K562 (cell line): Measurements from ENCODE around the gene ENDOV. TPM values are rescaled to one million over a fixed set of nuclear protein-coding genes. Genes with fewer than 3 reads are reported as not detected.

Experiments used
- ATAC-seq: fragments of 200-7000 bp; cut with Tn5 transposase; 3 replicates; pipeline ENCODE4 v1.9.1; 2020; ENCODE audit warnings: moderate library complexity
- BruUV-seq: library from RNA; stranded (reverse); fragments of 400-500 nt; replicated peaks from 2 replicates; lab custom pipeline; 2021; lab: Mats Ljungman, UMichigan
- CTCF ChIA-PET: fragments of 300-600 bp; formaldehyde crosslinking; extraction: SDS; loops from one replicate; lab custom pipeline; 2021; ENCODE audit warnings: low intra/inter-chr PET ratio; lab: Yijun Ruan, JAX
- POLR2A ChIA-PET: fragments of 300-600, 350-650 bp; sonication (Branson Sonifier 250); formaldehyde crosslinking; extraction: SDS; loops from one replicate; lab custom pipeline; 2021; ENCODE audit warnings: antibody characterized with exemption, inconsistent platforms; lab: Yijun Ruan, JAX
- DNase-seq, 4 experiments: peaks; one replicate each; pipeline versions ENCODE4 v3.0.0 to v3.0.0-alpha.2; 2011 to 2018; ENCODE audit warnings: low spot score in 3 of 4, mixed read lengths in 3 of 4; ENCODE audit errors: extremely low read depth in 1 of 4
- FAIRE-seq: peaks from 2 replicates; lab custom pipeline; 2011; peaks lifted over from hg19 to GRCh38; lab: Jason Lieb, UNC
- H2AFZ ChIP-seq: 2 replicates; pipeline ENCODE4 v1.6.0; 2011; ENCODE audit warnings: low read depth, low read length, control low read depth, inconsistent platforms
- H3K27ac ChIP-seq: fragments of 200-600 bp; 3 replicates; pipeline ENCODE4 v1.8.0; 2011; ENCODE audit warnings: low read depth, mild to moderate bottlenecking, control low read depth, inconsistent platforms, low read length, moderate library complexity, mixed read lengths; ENCODE audit errors: extremely low read depth
- H3K27me3 ChIP-seq, 2 experiments: fragments of 300-600 bp in 1 of 2; 2 replicates in 1 of 2; 3 replicates in 1 of 2; pipeline versions ENCODE4 v1.6.0 to v1.8.0; 2011; ENCODE audit warnings: inconsistent platforms in 2 of 2, low read length in 2 of 2, mild to moderate bottlenecking in 1 of 2, mixed read lengths in 1 of 2, moderate library complexity in 1 of 2; ENCODE audit not compliant: control insufficient read depth in 2 of 2, insufficient read depth in 2 of 2
- H3K36me3 ChIP-seq: fragments of 300-600 bp; 3 replicates; pipeline ENCODE4 v1.8.0; 2011; ENCODE audit warnings: mild to moderate bottlenecking, low read length, inconsistent platforms; ENCODE audit not compliant: control insufficient read depth, insufficient read depth
- H3K4me1 ChIP-seq, 2 experiments: fragments of 200-600 bp in 1 of 2; replicated peaks in 1 of 2; 2 replicates in 1 of 2; 3 replicates in 1 of 2; pipeline versions ENCODE4 v1.5.1 to v1.8.0; 2011; ENCODE audit warnings: inconsistent platforms in 2 of 2, low read length in 2 of 2, mild to moderate bottlenecking in 1 of 2, mixed read lengths in 1 of 2, moderate library complexity in 1 of 2; ENCODE audit not compliant: control insufficient read depth in 2 of 2, insufficient read depth in 2 of 2
- H3K4me2 ChIP-seq: 2 replicates; pipeline ENCODE4 v1.6.1; 2011; ENCODE audit warnings: low read length, control low read depth, inconsistent platforms, mixed read lengths; ENCODE audit not compliant: insufficient read depth
- H3K4me3 ChIP-seq: fragments of 200-600 bp; sonication (generic), shearing (Covaris generic); 2 replicates; pipeline ENCODE4 v1.5.1; 2016; ENCODE audit warnings: control low read depth, inconsistent platforms
- H3K79me2 ChIP-seq: fragments of 200-600 bp; 3 replicates; pipeline ENCODE4 v1.8.0; 2011; ENCODE audit warnings: low read length, inconsistent platforms; ENCODE audit not compliant: control insufficient read depth, insufficient read depth
- H3K9ac ChIP-seq, 2 experiments: 2 replicates each; pipeline versions ENCODE4 v1.6.0 to v1.6.1; 2011; ENCODE audit warnings: low read depth in 2 of 2, low read length in 2 of 2, control low read depth in 1 of 2, inconsistent platforms in 1 of 2, mild to moderate bottlenecking in 1 of 2, mixed read lengths in 1 of 2; ENCODE audit not compliant: insufficient read depth in 1 of 2
- H3K9me1 ChIP-seq: one replicate; pipeline ENCODE4 v1.6.0; 2011; ENCODE audit warnings: inconsistent platforms, mild to moderate bottlenecking, low read length, moderate library complexity; ENCODE audit not compliant: control insufficient read depth, insufficient read depth
- H3K9me3 ChIP-seq: replicated peaks from 2 replicates; pipeline ENCODE4 v1.5.1; 2011; ENCODE audit warnings: low read depth, low read length, inconsistent platforms; ENCODE audit not compliant: control insufficient read depth, insufficient read depth
- H4K20me1 ChIP-seq: replicated peaks from 2 replicates; pipeline ENCODE4 v1.6.1; 2011; ENCODE audit warnings: low read length, inconsistent platforms, mixed read lengths; ENCODE audit not compliant: control insufficient read depth, insufficient read depth
- MLLT1 ChIP-seq, 2 experiments: fragments of 450-650 bp; IDR thresholded peaks; 2 replicates each; pipeline ENCODE4 v1.6.1; 2016
- NFIC ChIP-seq: fragments of 450-650 bp; IDR thresholded peaks from 2 replicates; pipeline ENCODE4 v1.6.1; 2017; ENCODE audit warnings: mild to moderate bottlenecking, inconsistent platforms
- RERE ChIP-seq: sonication (generic); formaldehyde crosslinking; IDR thresholded peaks from 2 replicates; pipeline ENCODE4 v1.8.0; 2023; ENCODE audit warnings: missing genetic modification reagents, mild to moderate bottlenecking, borderline replicate concordance
- WGBS: fragments of 100-300 bp; shearing (Covaris generic); methylation state at CpG from one replicate; pipeline ENCODE4 v1.1.6; 2016; ENCODE audit warnings: low coverage, mixed read lengths; ENCODE audit not compliant: insufficient coverage; ENCODE audit errors: missing lambda C conversion rate; 5-methylcytosine and 5-hydroxymethylcytosine counted together
- in situ Hi-C: fragments of 300-500 bp; cut with MboI; formaldehyde crosslinking; loops from 4 replicates; pipeline ENCODE4 v1.15.0; 2018; ENCODE audit warnings: inconsistent platforms, mixed read lengths
- intact Hi-C: fragments of 100-400 bp; cut with micrococcal nuclease; formaldehyde crosslinking; loops from 2 replicates; pipeline ENCODE4 v1.14.2; 2022
- polyA plus RNA-seq, 8 experiments: library from polyadenylated mRNA; depleted of rRNA in 4 of 8; stranded (reverse) in 5 of 8; unstranded in 3 of 8; fragments of >200 nt; fragmentation: Nextera tagmentation in 2 of 8; fragmentation: Illumina TruSeq in 1 of 8; extraction: Ambion mirVana in 2 of 8; extraction: Trizol in 1 of 8; gene quantifications; 2 replicates each; pipeline versions ENCODE4 v1.2.1 to v1.2.3, GENCODE V29; 2011 to 2014; ENCODE audit warnings: inconsistent platforms in 1 of 8, missing spikeins in 1 of 8
- total RNA-seq, 7 experiments: library from RNA; depleted of rRNA in 6 of 7; stranded (reverse); fragments of >200 nt in 6 of 7; fragmentation: Illumina TruSeq in 2 of 7; extraction: Trizol in 2 of 7; gene quantifications; 2 replicates each; pipeline versions ENCODE4 v1.2.1 to v1.2.3, GENCODE V29; 2011 to 2021; ENCODE audit warnings: low replicate concordance in 1 of 7

The ENDOV gene
- total and polyA plus RNA-seq, 9 of the 15 experiments (the other 6 are each of a cell fraction or from before 2014, with no cell fraction given): 1.2 to 8.2 (median 3.7) TPM

GRCh38 chr17:80486692-80487091 lies 71.7 kb downstream of the ENDOV start:
- Histone ChIP-seq H3K9ac (no peak overlapping the region), H3K9me1 (no peaks in the 10 kb centered on the region), H4K20me1 (0 out of 2 replicates have a peak, but pooled peaks cover 5% of the 10 kb centered on the region), H3K4me1 (peaks cover 0 to 11% of the 10 kb centered on the region in 2 experiments; a peak in 3 of 5 replicates), H3K4me2 (no peak overlapping the region), H3K36me3 (no peaks in the 10 kb centered on the region), H3K9me3 (no peaks in the 10 kb centered on the region), H3K27ac (no peak overlapping the region), H3K79me2 (no peaks in the 10 kb centered on the region), H3K27me3 (peaks cover 0 to 63% of the 10 kb centered on the region in 2 experiments; a peak in 4 of 5 replicates), H3K4me3 (no peak overlapping the region), H2AFZ (no peak overlapping the region)
- ChIA-PET POLR2A (interaction anchor here (0.6 to 1.5 kb wide), 3 partner anchors 10 to 32 kb away, joined by 3 read pairs; partner anchors contain the start of gene NPTX1), CTCF (no interaction called here)
- ATAC-seq (no peak), DNase-seq (no peak), FAIRE-seq (no peak)
- 2% methylated on average over 14 of the region's 17 CpGs for WGBS
- intact Hi-C loops: no loop called here
- no TSS peak for BruUV-seq
- in situ Hi-C loops: no loop called here
- TF ChIP-seq MLLT1 (IDR thresholded peaks at IDR 0.05): no peak
- TF ChIP-seq NFIC: no peak
- no peak for TF ChIP-seq RERE (CRISPR knock-in tag)
